Posterior vena cava (tissue), 2 donors: ENCODE data around the gene BAG5. TPM values are rescaled to one million over a fixed set of nuclear protein-coding genes. Genes with fewer than 3 reads are reported as not detected.

Experiments
- total RNA-seq, 2 donors: library from RNA; stranded (reverse); fragmentation: NEBNext Ultra II Directional; extraction: Animal tissue kit (Norgen Biotek cat#: 25700); gene quantifications; one replicate each; pipeline ENCODE4 v1.2.1, GENCODE V29; 2021
- donor health status: DM: yes; HTN: yes; CAD: no.
- donor health status: DM: yes; HTN: yes; CAD: no.

BAG5 gene
- total RNA-seq, 2 donors from 2014 or later: 29.0 to 30.4 TPM

Other genes with a start within 250 kb of the BAG5 start
- gene EIF5, start 228.4 kb downstream of the BAG5 start, total RNA-seq: 100 to 1,000 TPM; 191 to 232 TPM
- 10 to 100 TPM; 64.3 to 65.7 TPM for gene MARK3, start 177.2 kb downstream of the BAG5 start, total RNA-seq
- gene CKB, start 39.8 kb downstream of the BAG5 start, total RNA-seq: 100 to 1,000 TPM; 354 to 709 TPM
- gene TRMT61A, start 33.5 kb downstream of the BAG5 start, total RNA-seq: 10 to 100 TPM; 16.2 to 18.0 TPM
- 10 to 100 TPM; 33.9 to 40.3 TPM for gene COA8, start 303 bp upstream of the BAG5 start, total RNA-seq
- 100 to 1,000 TPM; 169 to 192 TPM for gene KLC1, start 66.6 kb upstream of the BAG5 start, total RNA-seq
- 1 to 10 TPM; 4.0 to 4.9 TPM for gene XRCC3, start 152.8 kb upstream of the BAG5 start, total RNA-seq
- gene ZFYVE21, start 153.2 kb upstream of the BAG5 start, total RNA-seq: 10 to 100 TPM; 57.2 to 59.5 TPM